ENCODE measurements around the gene AATF.

The AATF gene

DNA sequence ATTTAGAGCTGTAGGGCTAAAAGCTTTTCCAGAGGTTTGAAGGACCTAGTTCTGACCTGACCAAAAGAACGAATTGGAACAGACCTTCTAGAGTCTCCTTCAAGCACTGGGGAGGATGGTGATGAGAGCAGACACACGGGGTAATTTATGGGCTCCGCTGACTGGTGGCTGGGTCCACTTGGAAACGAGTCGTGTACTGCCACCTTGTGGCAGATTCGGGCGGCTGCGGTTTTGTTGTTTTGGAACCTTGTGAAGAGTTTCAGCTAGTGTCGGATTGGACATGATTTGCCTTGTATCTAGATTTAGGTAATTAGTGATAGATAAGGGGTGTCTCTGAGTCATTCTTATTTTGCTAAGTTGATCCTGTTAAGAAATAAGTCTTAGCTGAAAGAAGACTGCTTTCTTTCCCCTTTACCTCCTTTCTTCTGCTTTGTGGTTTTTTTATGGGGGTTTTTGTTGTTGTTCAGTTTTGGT, 98.9 kb downstream of the AATF start:
- Histone ChIP-seq H3K9me3 (ENCODE audit: control insufficient read depth, low read length) (no peaks in the 10 kb centered on the region), H3K4me3 (ENCODE audit: low read length) (no peak overlapping the region), H3K4me1 (ENCODE audit: control insufficient read depth, insufficient read depth, low read length) (no peaks in the 10 kb centered on the region), H3K27me3 (ENCODE audit: control insufficient read depth, insufficient read depth, low read length) (no peaks in the 10 kb centered on the region), H3K36me3 (ENCODE audit: control insufficient read depth, insufficient read depth, low read length) (no peaks in the 10 kb centered on the region), H3K9ac (ENCODE audit: low read length) (no peak overlapping the region)

DNA sequence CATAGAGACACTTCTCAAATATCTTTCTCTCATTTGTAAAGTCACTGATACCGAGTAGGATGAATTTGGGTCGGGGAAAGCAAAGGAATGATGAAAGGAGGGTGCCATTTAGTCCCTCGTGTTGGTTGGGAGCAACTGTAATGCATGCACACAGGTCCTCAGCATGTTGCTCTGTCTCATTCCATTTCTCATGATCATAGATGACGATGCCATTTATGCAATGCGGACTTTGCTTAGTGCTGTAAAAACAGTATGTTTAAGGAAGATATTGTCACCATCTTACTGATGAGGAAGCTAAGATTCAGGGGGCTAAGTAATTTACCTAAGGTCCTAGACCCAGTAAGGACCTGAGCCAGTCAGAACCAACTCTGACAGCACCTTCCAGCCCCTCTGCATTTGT, 100.1 kb downstream of the AATF start:
- Histone ChIP-seq H3K9me3 (ENCODE audit: control insufficient read depth, low read length) (no peaks in the 10 kb centered on the region), H3K9ac (ENCODE audit: low read length) (no peak overlapping the region), H3K36me3 (ENCODE audit: control insufficient read depth, insufficient read depth, low read length) (no peaks in the 10 kb centered on the region), H3K27me3 (ENCODE audit: control insufficient read depth, insufficient read depth, low read length) (no peaks in the 10 kb centered on the region), H3K4me3 (ENCODE audit: low read length) (no peak overlapping the region), H3K4me1 (ENCODE audit: control insufficient read depth, insufficient read depth, low read length) (no peaks in the 10 kb centered on the region)

DNA sequence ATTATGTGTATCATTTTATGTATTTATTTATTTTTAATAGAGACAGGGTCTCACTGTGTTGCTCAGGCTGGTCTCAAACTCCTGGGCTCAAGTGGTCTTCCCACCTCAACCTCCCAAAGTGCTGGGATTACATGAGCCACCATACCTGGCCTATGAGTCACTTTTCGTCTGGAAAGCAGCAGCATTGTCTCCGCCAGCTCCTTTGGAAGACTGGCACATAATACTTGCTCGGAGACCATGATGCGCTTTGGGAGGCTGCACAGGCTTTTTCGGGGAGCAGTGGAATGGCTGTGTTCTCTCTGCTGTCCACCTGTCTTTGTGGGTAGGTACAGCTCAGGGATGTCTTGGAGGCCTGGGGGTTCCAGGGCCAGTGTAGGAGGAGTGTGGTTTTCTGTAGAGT, 102.2 kb downstream of the AATF start:
- Histone ChIP-seq H3K9ac (ENCODE audit: low read length) (no peak overlapping the region), H3K4me3 (ENCODE audit: low read length) (no peak overlapping the region), H3K27me3 (ENCODE audit: control insufficient read depth, insufficient read depth, low read length) (no peaks in the 10 kb centered on the region), H3K4me1 (ENCODE audit: control insufficient read depth, insufficient read depth, low read length) (no peaks in the 10 kb centered on the region), H3K9me3 (ENCODE audit: control insufficient read depth, low read length) (no peaks in the 10 kb centered on the region), H3K36me3 (ENCODE audit: control insufficient read depth, insufficient read depth, low read length) (no peaks in the 10 kb centered on the region)

DNA sequence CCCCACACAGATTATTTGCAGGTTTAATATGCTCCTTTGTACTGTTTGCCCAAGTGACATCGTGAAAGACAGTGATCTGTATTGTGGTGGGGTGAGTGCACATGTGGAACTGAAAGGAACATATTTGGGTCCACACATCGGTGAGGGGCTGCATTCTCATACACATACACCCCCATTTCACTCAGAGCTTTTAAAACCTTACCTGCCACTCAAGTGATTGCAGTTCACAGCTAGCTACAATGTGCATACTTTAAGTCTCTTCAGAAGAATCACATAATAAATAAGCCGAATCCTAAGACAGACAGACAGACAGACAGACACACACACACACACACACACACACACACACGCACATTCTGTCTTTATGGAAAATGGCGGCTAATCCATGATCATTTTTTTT, 102.6 kb downstream of the AATF start:
- no peak overlapping the region for H3K9ac ChIP-seq (ENCODE audit: low read length)

DNA sequence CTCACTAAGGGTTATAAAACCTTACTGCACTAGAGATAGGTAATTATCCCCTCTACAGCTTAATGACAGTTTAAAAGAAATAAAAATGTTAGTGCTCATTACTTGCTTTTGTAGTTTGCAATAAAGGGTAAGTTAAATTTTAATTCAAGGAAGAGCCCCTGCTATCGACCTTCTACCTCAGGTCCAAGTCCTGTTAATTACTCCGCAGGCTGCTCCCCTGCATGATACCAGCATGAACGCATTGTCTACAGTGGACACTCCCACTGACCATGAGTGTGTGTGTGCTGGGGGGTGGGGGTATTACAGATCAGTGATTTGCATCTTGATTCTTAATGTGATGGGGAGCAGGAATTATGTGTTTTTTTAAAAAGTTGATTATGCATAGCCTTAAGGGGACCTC, 103.1 kb downstream of the AATF start:
- no peaks in the 10 kb centered on the region for H3K4me1 ChIP-seq (ENCODE audit: control insufficient read depth, insufficient read depth, low read length)
- no peaks in the 10 kb centered on the region for H3K36me3 ChIP-seq (ENCODE audit: control insufficient read depth, insufficient read depth, low read length)
- H3K27me3 ChIP-seq (ENCODE audit: control insufficient read depth, insufficient read depth, low read length): no peaks in the 10 kb centered on the region
- H3K9me3 ChIP-seq (ENCODE audit: control insufficient read depth, low read length): no peaks in the 10 kb centered on the region
- H3K4me3 ChIP-seq (ENCODE audit: low read length): no peak overlapping the region
- no peak overlapping the region for H3K9ac ChIP-seq (ENCODE audit: low read length)

More for the DNA sequence above, 102.6 kb downstream of the AATF start:
- H3K4me1 ChIP-seq (ENCODE audit: control insufficient read depth, insufficient read depth, low read length): no peaks in the 10 kb centered on the region
- no peaks in the 10 kb centered on the region for H3K36me3 ChIP-seq (ENCODE audit: control insufficient read depth, insufficient read depth, low read length)
- no peak overlapping the region for H3K4me3 ChIP-seq (ENCODE audit: low read length)
- H3K27me3 ChIP-seq (ENCODE audit: control insufficient read depth, insufficient read depth, low read length): no peaks in the 10 kb centered on the region
- no peaks in the 10 kb centered on the region for H3K9me3 ChIP-seq (ENCODE audit: control insufficient read depth, low read length)

DNA sequence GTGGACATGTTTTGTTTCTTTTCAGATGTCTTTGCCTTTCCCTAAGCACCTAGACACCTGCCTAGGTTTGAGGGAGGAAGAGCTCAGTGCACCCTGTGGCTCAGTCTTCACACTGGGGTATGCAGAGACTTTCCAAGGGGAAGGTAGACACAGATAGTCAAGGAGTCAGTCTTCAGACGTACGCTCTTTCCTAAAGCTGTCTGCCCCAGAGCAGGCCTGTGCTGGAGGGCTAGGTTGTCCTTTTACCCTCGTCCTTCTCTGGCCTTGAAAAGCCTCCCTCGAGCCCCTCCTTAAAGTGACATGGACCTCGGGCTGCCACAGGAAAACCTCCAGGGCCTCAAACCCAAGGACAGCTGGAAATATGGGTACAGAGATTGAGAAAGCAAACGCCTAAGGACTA, 103.7 kb downstream of the AATF start:
- H3K36me3 ChIP-seq (ENCODE audit: control insufficient read depth, insufficient read depth, low read length): no peaks in the 10 kb centered on the region
- H3K4me3 ChIP-seq (ENCODE audit: low read length): no peak overlapping the region
- H3K9ac ChIP-seq (ENCODE audit: low read length): no peak overlapping the region
- H3K9me3 ChIP-seq (ENCODE audit: control insufficient read depth, low read length): no peaks in the 10 kb centered on the region
- H3K27me3 ChIP-seq (ENCODE audit: control insufficient read depth, insufficient read depth, low read length): no peaks in the 10 kb centered on the region
- no peaks in the 10 kb centered on the region for H3K4me1 ChIP-seq (ENCODE audit: control insufficient read depth, insufficient read depth, low read length)

DNA sequence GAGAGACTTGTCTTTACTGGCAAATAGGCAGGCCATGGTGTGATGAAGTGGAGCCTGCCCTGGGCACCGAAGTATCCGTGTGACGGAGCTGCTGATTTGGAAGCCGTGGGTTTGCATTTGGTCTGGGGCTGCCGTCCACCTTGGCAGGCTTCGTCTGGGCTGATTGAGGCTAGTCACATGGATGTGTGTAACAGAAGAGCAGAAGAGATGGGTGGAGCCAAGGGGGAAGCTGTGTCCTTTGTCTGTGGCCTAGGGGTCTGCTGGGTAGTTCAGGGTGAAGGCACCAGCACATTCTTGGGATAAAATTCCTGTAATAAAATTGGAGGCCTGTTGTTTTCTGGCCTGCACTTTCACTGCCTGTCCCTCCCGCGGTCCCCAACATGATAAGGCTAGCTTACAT, 106.1 kb downstream of the AATF start:
- Histone ChIP-seq H3K4me3 (ENCODE audit: low read length) (no peak overlapping the region), H3K27me3 (ENCODE audit: control insufficient read depth, insufficient read depth, low read length) (no peaks in the 10 kb centered on the region), H3K4me1 (ENCODE audit: control insufficient read depth, insufficient read depth, low read length) (no peaks in the 10 kb centered on the region), H3K36me3 (ENCODE audit: control insufficient read depth, insufficient read depth, low read length) (no peaks in the 10 kb centered on the region), H3K9me3 (ENCODE audit: control insufficient read depth, low read length) (no peaks in the 10 kb centered on the region), H3K9ac (ENCODE audit: low read length) (no peak overlapping the region)

DNA sequence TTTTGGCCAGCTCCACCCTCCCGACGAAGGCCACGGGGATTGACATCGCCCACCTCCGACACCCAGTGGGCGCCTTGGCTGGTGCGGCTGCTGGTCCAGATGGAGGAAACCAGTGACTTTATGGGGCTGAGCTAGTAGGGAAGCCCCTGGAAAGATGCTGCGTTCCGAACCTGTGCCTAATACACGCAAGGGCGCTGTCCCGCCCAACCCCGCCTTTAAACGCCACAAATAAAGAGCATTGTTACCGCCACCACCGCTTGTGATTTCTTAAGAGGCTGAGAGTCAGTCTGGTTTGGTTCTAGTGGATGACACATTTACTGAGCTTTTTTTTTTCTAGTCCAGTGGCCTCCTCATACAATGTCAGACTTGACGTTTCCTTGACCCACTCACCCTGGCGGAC, 107.9 kb downstream of the AATF start:
- H3K36me3 ChIP-seq (ENCODE audit: control insufficient read depth, insufficient read depth, low read length): no peaks in the 10 kb centered on the region
- H3K4me1 ChIP-seq (ENCODE audit: control insufficient read depth, insufficient read depth, low read length): no peaks in the 10 kb centered on the region
- no peak overlapping the region for H3K4me3 ChIP-seq (ENCODE audit: low read length)
- H3K9ac ChIP-seq (ENCODE audit: low read length): no peak overlapping the region
- no peaks in the 10 kb centered on the region for H3K27me3 ChIP-seq (ENCODE audit: control insufficient read depth, insufficient read depth, low read length)
- H3K9me3 ChIP-seq (ENCODE audit: control insufficient read depth, low read length): no peaks in the 10 kb centered on the region

DNA sequence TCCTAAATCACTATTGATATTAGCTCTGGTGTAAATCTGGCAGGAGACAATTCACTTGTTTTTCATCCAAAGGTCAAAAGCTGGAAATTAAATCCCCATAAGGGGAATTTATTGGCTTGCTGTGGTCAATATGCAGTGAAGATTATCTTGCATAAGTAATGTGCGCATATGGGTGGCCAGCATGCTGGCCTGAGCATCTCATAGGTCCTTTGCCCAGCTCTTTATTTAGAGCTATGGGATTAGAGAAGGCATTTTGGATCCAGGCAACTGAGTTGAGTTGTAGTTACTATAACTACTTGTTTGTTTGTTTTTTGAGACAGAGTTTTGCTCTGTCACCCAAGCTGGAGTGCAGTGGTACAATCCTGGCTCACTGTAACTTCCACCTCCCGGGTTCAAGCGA, 110.7 kb downstream of the AATF start:
- no peaks in the 10 kb centered on the region for H3K27me3 ChIP-seq (ENCODE audit: control insufficient read depth, insufficient read depth, low read length)
- no peak overlapping the region for H3K4me3 ChIP-seq (ENCODE audit: low read length)
- H3K4me1 ChIP-seq (ENCODE audit: control insufficient read depth, insufficient read depth, low read length): no peaks in the 10 kb centered on the region
- H3K9ac ChIP-seq (ENCODE audit: low read length): no peak overlapping the region
- no peaks in the 10 kb centered on the region for H3K36me3 ChIP-seq (ENCODE audit: control insufficient read depth, insufficient read depth, low read length)
- H3K9me3 ChIP-seq (ENCODE audit: control insufficient read depth, low read length): no peaks in the 10 kb centered on the region

DNA sequence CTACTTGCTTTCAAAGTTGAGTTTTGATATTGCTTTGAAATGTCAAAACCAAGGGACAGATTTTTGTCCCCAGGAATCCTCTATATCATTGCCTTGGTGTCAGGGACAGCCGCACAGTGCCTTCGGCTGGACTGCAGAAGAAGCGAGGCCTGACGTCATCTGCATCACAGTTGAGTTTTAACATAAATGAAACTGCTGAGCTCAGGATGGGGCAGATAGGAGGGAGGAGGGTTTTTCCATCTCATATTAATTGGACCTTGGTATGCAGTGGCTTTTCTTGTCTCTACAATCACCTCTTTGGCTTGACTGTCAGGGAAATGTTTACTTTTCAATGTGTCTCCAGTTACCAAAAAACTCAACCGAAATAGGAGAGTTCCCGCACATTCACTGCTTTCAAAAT, 111.3 kb downstream of the AATF start:
- no peaks in the 10 kb centered on the region for H3K27me3 ChIP-seq (ENCODE audit: control insufficient read depth, insufficient read depth, low read length)
- no peaks in the 10 kb centered on the region for H3K4me1 ChIP-seq (ENCODE audit: control insufficient read depth, insufficient read depth, low read length)
- no peak overlapping the region for H3K9ac ChIP-seq (ENCODE audit: low read length)
- H3K36me3 ChIP-seq (ENCODE audit: control insufficient read depth, insufficient read depth, low read length): no peaks in the 10 kb centered on the region
- no peaks in the 10 kb centered on the region for H3K9me3 ChIP-seq (ENCODE audit: control insufficient read depth, low read length)
- H3K4me3 ChIP-seq (ENCODE audit: low read length): no peak overlapping the region

DNA sequence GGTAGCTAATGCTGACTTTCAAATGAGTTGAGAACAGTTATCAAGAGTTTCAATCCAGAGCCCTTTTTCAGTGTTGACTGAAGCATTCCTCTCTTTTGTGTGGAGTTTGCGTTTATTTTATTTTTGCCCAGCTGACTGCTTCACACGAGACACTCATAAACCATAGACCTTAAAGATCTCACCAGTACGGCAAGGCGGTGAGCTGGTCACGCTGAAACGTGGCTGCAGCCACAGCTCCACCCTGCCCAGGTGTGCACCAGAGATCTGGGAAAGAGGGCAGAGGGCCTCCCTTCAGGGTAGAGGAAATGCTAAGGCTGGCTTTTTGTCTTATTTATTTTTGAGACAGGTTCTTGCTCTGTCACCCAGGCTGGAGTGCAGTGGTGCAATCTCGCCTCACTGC, 112.2 kb downstream of the AATF start:
- H3K9me3 ChIP-seq (ENCODE audit: control insufficient read depth, low read length): no peaks in the 10 kb centered on the region
- no peak overlapping the region for H3K4me3 ChIP-seq (ENCODE audit: low read length)
- H3K36me3 ChIP-seq (ENCODE audit: control insufficient read depth, insufficient read depth, low read length): no peaks in the 10 kb centered on the region
- H3K9ac ChIP-seq (ENCODE audit: low read length): no peak overlapping the region
- H3K27me3 ChIP-seq (ENCODE audit: control insufficient read depth, insufficient read depth, low read length): no peaks in the 10 kb centered on the region
- peaks cover 6% of the 10 kb centered on the region for H3K4me1 ChIP-seq (ENCODE audit: control insufficient read depth, insufficient read depth, low read length)

DNA sequence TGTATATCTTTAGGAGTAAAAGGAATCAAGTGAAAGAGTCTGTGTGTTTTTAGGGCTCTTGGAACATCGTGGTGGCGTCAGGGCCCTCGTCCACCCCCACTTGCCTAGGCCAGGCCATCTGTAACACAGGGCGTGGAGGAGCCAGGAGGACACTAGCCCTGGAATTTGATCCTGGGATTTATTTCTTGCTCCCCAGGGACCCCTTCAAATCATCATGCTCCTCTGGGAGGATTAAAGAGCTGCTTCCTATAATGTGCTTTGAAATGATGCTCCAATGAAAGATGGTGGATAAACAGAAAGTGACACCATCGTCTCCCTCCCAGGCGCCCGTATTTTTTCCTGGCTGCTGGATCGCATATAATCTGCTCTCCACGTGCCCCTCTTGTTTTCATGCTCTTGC, 113.3 kb downstream of the AATF start:
- no peak overlapping the region for H3K9ac ChIP-seq (ENCODE audit: low read length)
- no peaks in the 10 kb centered on the region for H3K27me3 ChIP-seq (ENCODE audit: control insufficient read depth, insufficient read depth, low read length)
- no peaks in the 10 kb centered on the region for H3K36me3 ChIP-seq (ENCODE audit: control insufficient read depth, insufficient read depth, low read length)
- H3K4me3 ChIP-seq (ENCODE audit: low read length): no peak overlapping the region
- peaks cover 13% of the 10 kb centered on the region for H3K4me1 ChIP-seq (ENCODE audit: control insufficient read depth, insufficient read depth, low read length)
- no peaks in the 10 kb centered on the region for H3K9me3 ChIP-seq (ENCODE audit: control insufficient read depth, low read length)

DNA sequence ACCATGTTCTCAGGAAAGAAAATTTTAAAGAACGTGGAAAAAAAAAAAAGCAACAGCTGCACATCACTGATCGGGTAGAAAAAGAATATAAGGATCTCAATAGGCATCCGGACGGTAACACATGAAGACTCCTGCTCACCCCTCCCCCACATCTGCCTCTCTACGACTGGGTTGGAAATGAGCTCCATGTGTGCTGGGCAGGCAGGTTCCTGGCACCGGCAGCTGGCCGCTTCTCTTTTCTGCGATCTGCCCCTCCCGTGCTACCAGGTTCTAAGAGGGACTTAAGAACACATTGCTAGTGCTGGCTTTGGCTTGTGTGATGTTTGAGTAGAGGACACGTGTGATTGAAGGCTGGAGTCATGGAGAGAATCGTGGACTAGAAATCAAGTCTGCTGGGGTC, 115.5 kb downstream of the AATF start:
- Histone ChIP-seq H3K9me3 (ENCODE audit: control insufficient read depth, low read length) (no peaks in the 10 kb centered on the region), H3K4me3 (ENCODE audit: low read length) (no peak overlapping the region), H3K36me3 (ENCODE audit: control insufficient read depth, insufficient read depth, low read length) (no peaks in the 10 kb centered on the region), H3K4me1 (ENCODE audit: control insufficient read depth, insufficient read depth, low read length) (peaks cover 30% of the 10 kb centered on the region), H3K9ac (ENCODE audit: low read length) (no peak overlapping the region), H3K27me3 (ENCODE audit: control insufficient read depth, insufficient read depth, low read length) (no peaks in the 10 kb centered on the region)
